ENCODE results near the gene CTDSPL.

The CTDSPL gene

DNA sequence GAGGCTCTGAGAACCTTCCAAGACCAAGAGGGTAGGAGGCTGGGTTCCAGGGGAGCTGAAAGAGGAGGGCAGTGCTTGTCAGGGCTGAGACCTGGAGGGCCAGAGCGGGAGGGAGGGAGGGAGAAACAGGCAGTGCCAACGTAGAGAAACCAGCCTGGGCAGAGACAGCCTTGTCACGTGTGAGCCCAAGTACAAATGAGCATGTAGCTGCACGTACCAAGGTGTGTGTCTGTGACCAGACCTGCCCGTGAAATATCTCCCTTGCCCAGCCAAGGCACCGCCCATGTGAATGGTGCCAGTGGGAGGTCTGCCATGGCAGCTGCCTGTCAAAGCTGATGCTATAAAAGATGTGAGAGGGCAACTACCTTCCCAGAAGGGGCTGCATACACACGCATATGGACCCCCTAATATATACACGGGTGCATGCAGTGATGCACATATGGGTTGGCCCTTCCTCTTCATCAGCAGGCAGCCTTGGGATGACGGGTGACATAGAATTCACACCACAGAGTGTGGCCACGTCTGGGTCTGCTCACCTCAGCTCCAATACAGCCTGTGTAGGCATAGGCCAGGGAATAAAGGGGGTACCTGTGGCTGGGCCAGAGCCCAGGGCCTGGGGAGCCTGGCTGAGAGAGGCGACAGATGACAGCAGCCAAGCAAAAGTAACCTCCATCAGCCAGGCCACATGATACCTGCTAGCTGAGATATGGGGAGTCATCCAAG, 7.8 kb upstream of the CTDSPL start:
- no peak for DNase-seq (ENCODE audit: low read depth)

DNA sequence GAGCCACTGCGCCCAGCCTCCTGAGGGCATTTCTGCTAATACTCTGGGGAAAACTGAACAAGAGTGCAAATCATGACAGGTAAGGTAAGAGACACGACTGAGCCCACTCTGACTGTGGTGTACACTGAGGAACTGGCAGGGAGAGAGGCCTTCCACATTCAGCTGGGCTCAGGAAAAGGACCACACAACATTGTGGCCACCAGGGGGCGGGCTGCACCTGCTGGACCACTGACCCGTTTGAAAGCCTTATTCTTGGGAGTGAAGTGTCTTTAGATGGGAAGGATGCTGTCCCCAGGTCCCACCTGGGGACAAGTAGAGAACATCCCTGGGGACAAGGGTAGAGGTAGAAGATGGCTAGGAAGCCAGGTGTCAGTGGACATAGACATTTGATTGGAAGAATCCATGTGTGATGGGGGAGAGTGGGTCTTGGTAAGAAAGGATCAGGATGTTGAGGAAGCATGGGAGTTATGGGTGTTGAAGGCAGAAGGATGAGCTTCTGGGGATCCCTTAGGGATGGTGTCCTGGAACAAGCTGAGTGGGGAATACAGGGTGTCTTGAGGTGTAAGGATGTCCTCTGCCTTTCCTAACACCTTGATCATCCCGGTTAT, 6.2 kb upstream of the CTDSPL start:
- peak; percentile 49 for DNase-seq (ENCODE audit: low read depth)

DNA sequence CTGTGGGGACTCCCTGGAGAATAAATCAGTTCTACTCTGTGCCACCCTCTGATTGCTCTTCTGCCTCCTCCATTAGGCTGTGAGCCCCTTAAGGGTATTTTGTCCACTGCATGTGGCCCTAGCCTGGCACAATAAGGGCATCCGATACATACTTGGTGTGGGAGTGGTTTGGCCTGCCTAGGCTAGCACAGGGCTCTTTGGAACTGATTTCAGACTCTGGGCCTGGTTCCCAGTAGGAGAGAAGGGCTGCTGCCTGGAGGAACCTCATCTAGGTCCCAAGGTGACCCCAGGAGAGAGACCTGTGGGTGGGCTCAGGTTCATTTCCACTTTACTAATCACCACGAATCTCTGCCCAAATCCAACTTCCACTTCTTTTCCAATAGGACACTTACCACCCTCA, 5.3 kb upstream of the CTDSPL start:
- no peak for DNase-seq (ENCODE audit: low read depth)

- DNase-seq (ENCODE audit: low read depth): no peak
These were observed 2.9 kb upstream of the CTDSPL start for GRCh38 chr3:37858742-37859141.

DNA sequence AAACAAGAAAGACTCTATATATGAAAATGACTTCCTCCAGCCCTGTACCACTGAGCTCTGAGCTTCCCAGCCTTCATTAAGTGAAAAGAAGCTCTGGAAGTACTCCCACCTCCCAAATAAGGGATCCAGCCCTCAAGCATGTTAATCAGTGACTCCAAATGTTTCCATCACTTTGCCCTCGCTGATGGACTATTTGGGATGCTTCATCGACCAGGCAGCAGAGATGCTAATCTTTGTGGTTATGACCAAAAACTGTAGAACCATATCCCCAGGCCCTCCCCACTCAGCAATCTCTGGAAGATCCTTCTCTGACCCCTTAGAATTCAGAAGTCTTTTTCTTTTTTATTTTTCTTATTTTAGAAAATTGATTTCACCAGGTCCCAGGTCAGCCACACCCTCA, 2.3 kb upstream of the CTDSPL start:
- no peak for DNase-seq (ENCODE audit: low read depth)

DNA sequence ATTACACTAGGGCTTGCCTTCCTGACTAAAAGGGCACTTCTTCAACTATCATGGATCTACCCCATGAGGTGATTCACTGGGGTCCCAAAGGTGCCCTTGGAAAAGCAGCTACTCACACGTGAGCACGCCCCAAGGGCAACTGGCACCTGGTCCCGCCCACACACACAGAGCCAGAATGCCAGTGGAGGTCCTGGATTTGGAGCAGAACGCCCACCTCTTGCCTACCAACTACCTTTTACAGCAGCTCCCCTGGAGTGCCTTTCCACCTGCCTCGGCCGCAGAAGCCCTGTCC, 1.8 kb upstream of the CTDSPL start:
- no peak for DNase-seq (ENCODE audit: low read depth)

DNA sequence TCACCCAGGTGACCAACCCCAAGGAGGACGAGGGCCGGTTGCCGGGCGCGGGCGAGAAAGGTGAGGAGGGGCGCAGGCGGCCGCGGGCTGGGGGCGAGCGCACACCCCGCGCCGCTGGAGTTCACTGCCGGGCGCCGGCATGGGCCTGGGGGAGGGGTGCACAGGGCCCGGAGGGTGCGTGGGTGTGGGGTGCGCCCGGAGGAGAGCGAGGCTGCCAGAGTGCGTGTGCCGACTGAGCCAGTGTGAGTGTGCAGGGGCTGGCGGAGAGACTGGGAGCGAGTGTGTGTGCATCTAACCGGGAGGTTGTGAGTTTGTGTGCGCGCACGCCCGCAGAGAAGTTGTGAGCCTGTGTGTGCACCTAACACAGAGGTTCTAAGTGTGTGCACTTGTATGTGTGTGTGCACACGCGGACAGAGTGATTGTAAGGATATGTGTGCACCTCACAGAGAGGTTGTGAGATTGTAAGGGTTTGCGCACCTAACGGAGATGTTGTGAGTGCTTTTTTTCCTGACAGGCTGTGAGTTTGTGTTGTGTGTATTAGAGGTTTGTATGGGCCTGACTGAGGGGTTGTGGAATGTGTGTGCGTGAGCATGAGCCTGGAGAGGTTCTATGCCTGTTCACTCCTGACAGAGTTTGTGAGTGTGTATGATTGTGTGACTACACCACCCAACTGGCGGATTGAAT, 681 bp downstream of the CTDSPL start:
- DNase-seq (ENCODE audit: low read depth): no peak

- no peak for DNase-seq (ENCODE audit: low read depth)
These were observed 1.5 kb downstream of the CTDSPL start for GRCh38 chr3:37862903-37863815.

DNA sequence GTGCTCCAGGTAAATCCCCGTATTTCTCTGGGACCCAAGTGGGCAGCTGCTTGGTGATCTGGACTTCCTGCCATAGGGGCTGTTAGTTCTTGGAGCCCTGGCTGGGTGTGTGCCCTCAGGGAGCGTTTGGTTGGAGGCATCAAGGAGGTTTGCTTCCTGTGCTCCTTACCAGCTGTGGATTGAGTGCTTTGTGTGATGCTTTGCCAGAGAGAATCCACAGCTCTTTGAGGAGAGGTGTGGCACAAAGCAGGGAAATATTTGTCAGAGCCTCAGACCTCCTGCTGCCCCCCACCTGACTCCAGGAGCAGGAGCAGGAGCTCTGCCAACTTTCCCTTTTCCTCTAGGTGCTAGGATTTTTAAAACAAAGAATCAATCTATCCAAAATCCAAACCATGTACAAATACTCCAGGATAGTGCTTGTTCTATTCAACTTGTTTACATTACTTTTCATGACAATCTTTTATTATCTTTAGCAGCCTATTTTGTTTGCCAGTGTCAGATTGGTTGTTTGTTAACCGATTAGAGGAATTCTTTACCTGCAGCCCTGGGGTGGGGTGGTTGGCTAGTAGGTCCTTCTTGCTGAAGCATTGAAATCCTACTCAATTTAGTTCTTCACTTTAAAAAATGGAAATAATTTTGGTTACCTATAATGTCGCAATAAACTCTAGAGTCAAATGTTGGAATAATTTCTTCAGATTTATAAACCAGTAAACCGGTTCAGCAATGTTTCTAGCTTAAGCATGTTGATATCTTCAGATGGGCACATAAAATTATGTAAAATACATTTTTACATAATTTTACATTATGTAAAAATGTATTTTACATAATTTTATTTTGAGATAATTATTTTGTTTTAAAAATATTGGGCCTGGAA, 2.5 kb downstream of the CTDSPL start:
- no peak for DNase-seq (ENCODE audit: low read depth)

DNA sequence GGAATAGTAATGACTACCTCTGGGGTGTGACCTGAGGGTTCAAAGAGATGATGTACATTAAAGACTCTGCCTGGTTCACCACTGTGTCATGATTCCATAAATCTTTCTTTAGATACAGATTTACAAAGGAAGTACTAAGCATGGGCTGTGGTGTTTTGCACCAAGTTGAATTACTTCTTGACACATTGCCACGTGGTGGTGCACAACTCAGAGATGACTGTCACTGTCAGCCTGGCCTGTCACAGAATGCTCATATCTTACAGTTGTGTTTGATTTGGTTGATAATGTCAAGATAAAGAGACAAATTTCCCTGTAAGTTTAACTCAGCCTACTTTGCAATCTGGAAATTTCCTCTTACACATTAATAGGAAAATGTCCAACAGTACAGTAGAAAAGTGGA, 3.2 kb downstream of the CTDSPL start:
- DNase-seq (ENCODE audit: low read depth): no peak

GRCh38 chr3:37867144-37867543, 5.5 kb downstream of the CTDSPL start:
- no peak for DNase-seq (ENCODE audit: low read depth)

DNA sequence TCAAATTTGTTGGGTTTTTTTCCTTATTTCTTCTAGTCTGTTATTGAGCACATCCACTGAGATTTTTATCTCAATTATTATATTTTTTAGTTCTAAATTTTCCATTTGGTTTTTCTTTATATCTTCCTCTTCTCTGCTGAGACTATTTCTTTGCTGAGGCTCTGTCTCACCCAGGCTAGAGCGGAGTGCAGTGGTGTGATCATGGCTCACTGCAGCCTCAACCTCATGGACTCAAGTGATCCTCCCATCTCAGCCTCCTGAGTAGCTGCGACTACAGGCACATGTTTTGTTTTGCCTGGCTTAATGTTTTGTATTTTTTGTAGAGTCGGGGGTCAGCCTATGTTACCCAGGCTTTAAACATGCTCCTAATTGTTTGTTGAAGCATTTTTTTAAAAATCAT, 10.2 kb downstream of the CTDSPL start:
- no peak for DNase-seq (ENCODE audit: low read depth)

DNA sequence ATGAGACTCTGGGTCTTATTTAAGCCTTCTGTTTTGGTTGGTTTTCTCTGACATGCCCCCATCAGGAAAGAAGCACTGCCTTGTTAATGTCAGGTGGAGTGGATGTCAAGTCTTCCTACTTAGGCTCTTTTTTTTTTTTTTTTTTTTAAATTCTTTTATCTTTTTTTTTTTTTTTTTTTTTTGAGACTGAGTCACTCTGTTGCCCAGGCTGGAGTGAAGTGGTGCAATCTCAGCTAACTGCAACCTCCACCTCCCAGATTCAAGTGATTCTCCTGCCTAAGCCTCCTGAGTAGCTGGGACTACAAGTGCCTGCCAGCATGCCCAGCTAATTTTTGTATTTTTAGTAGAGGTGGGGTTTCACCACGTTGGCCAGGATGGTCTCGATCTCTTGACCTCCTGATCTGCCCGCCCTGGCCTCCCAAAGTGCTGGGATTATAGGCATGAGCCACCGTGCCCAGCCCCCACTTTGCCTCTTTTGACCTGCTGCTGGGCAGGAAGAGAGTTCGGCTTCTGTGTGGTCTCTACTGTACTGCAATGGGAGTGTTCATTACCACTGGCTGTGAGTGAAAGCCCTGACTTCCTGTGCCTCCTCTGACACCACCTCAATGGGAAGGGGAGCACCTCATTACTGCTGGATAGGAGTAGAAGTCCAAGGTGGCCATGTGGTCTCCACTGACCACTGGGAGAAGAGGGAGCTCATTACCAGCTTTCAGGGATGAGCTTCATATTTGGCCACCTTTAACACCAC, 10.9 kb downstream of the CTDSPL start:
- no peak for DNase-seq (ENCODE audit: low read depth)

GRCh38 chr3:37876279-37876678, 14.6 kb downstream of the CTDSPL start:
- no peak for DNase-seq (ENCODE audit: low read depth)

- DNase-seq (ENCODE audit: low read depth): no peak
These were observed 21.0 kb downstream of the CTDSPL start for GRCh38 chr3:37882711-37883110.

- DNase-seq (ENCODE audit: low read depth): no peak
These were observed 24.1 kb downstream of the CTDSPL start for GRCh38 chr3:37885814-37886213.

DNA sequence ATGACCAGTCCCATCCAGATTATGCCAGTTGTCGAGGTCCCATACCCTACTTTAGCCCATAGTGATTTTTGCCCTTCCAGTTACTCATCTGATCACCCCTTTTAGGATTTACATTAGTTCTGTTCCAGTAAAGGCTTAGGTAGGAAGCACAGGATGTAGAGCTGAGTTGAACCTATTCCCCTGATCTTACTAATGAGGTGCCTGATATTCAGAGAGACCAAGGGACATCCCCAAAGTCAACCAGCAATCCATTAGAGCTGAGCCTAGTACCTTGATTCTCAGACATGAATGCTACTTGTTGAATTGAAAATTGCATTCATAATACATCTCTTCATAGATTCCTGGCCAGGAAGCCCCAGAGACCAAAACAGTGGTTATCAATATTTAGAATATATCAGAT, 24.7 kb downstream of the CTDSPL start:
- DNase-seq (ENCODE audit: low read depth): no peak

DNA sequence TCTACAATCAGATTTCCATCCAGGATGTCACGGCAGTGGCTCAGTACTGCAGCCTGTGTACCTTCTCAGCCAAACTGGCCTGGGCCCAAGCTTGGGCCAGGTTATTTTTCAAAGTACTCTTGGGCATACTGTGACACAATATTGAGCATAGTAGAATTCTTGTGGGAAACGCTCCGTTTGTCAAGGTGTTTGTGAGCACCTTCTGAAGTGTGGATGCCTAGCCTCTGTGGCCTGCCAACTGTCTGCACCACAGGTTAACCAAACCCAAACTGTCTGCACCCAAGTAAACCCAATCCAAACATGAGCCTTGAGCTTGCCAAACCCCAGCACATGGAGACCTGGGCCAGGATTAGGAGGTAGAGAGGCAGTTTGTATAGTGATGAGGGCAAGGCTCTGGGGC, 25.4 kb downstream of the CTDSPL start:
- no peak for DNase-seq (ENCODE audit: low read depth)

- DNase-seq (ENCODE audit: low read depth): no peak
These were observed 26.1 kb downstream of the CTDSPL start for GRCh38 chr3:37887824-37888223.

DNA sequence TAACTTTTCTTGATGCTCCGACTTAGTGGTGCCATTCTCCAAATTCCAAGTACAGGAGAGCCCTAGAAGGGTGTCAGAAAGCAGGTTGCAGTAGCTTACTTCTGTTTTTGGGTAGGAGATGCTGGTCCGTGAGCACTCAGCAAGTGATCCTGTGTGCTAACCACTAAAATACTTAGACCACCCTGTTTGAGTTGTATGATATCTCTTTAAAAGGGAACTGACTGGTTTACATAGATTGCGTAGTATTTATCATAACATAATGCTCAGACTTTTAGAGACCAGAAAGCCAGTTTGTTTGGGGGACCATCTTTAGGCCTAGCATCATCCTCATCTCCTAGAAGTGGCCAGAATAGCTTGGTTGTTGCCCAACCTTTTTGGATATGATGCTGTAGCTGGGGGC, 26.7 kb downstream of the CTDSPL start:
- no peak for DNase-seq (ENCODE audit: low read depth)

GRCh38 chr3:37890522-37890921, 28.8 kb downstream of the CTDSPL start:
- no peak for DNase-seq (ENCODE audit: low read depth)

Measured in CMK (cell line).